Embryonic facial prominence (tissue), 1 donor: Measurements from ENCODE around the gene CD74.

ENCODE experiments used
- DNase-seq: peaks from one replicate; pipeline ENCODE4 v3.0.0-alpha.2; 2016; ENCODE audit errors: extremely low spot score

CD74 gene

DNA sequence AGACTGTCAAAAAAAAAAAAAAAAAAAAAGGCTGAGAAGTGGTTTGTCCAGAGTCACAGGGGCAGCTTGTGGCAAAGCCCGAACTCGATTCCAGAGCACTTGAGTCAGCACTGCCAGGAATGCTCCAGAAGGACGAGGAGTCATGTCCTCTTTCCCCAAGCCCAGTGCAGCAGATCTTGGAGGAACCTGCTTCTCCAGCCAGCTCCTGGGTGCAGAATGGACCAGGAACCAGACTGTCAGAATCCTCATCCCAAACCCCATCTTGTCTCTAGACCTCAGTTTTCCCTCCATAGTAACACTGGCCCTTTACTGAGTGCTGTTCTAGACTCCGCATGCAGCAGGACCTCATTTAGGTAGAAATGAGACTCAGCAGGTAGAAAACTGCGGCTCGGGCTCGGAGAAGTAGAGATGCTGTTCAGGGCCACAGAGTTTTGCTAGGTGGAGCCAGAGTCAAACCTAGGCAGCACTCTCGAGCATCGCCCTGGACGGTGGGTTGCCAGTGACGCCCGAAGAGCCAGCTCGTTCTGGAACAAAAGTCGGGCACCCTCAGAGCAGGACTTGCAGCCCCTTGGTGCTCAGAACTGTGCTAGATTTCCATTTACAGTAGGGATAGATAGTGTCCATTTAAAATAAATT lies 15.4 kb downstream of the CD74 start:
- DNase-seq = no peak

DNA sequence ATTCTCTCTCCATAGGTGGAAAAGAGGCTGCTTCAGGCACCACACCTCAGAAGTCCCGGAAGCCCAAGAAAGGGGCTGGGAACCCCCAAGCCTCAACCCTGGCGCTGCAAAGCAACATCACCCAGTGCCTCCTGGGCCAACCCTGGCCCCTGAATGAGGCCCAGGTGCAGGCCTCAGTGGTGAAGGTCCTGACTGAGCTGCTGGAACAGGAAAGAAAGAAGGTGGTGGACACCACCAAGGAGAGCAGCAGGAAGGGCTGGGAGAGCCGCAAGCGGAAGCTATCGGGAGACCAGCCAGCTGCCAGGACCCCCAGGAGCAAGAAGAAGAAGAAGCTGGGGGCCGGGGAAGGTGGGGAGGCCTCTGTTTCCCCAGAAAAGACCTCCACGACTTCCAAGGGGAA lies 16.4 kb downstream of the CD74 start:
- no peak for DNase-seq

DNA sequence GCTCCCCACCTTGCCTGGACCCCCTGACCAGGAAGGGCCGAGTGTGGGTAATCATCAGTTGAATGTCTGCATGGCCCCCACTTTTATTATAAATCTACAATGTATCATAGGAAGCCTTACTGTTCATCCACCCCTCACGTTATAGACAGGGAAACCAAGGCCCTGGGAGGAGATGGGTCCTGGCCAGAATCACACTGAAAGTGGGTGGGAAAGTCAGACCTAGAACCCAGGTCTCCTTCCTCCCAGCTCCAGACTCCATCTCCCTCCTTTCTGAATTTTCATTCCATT lies 17.1 kb downstream of the CD74 start:
- DNase-seq = no peak

DNA sequence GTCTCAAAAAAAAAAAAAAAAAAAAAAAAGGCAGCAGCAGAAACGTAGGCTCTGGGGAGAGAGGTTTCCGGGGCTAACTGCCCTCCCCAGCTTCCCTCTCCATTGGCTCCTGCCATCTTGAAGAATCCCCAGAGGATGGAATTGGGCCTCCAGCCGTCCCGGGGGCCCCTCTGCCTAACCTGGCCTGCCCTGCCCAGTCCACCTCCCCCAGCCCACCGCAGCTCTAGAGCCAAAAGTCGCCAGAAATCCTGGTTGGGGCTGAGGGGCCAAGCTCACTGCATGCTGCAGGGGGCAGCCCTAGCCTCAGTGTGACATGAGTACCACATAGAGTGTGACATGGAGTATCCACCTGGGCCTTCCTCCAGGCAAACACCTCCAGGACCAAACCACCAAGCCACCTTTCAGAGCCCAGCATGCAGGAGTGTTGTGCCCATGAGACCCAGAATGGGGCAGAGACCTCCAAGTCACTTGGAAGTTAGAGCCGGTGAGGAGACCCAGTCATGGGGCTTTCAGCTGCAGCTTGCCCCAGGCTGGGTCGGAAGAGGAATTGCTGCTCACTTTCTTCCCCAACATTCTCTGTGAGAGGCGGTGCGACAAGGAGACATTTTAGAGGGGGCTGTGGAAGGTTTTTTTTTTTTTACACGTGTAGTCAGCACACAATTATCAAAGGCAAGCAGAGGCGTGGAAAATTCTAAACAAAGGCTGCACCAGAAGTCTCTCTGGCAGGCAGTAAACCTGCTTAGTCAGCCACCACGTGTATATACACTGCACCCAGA lies 17.6 kb downstream of the CD74 start:
- DNase-seq = no peak

DNA sequence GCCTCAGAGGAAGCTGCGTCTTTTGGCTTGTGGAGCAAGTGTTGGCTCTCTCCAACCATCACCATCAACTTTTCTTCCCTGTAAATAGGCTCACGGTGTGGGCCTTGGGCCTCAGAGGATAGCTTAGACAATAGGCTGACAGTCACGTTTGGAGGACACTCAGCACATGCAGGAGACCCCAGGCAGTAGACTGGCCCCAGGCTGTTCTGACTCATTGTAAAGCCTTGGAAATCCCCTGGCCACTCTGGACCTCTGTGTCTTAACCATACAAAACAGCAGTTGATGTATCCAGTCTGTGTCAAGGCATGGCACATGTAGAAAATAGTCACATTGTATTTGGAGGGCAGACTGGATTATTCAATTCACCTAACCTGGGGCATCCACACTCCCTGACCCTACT lies 18.6 kb downstream of the CD74 start:
- DNase-seq = no peak

DNA sequence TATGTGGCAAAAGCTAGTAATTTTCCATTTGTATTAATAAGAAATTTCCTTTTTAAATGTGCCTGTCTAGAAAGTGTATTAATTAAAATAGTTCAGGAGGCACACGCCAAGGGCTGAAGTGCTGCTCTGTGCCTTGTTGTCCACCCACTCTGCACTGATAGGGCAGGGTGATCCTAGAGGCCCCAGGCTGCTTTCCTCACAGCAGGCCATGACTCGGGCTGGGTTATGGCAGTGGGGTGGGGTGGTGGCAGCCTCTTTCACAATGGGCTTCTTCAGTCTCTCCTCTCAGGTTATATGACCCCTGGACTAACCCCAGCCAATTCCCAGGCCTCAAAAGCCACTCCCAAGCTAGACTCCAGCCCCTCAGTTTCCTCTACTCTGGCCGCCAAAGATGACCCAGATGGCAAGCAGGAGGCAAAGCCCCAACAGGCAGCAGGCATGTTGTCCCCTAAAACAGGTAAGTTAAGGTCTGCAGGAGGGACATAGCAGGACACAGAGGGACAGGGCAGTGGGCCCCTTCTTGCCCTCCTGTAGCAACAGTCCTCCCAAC lies 19.5 kb downstream of the CD74 start:
- no peak for DNase-seq

DNA sequence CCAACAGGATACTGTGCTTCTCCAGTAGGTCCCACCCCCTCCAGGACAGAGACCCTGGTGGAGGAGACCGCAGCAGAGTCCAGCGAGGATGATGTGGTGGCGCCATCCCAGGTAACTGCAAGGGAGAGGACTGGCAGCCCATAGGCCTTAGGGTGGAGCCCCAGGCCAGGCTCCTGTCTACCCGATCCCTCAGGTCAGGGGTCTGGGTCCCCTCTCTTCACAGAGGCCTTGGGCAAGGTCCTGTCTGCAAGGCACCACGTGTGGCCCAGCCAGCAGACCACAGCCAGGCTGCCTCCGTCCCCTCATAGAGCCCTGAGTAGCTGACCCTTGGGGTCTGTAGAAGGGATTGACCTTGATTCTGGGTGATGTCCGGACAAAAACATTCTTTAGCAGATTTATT lies 20.0 kb downstream of the CD74 start:
- DNase-seq = no peak

DNA sequence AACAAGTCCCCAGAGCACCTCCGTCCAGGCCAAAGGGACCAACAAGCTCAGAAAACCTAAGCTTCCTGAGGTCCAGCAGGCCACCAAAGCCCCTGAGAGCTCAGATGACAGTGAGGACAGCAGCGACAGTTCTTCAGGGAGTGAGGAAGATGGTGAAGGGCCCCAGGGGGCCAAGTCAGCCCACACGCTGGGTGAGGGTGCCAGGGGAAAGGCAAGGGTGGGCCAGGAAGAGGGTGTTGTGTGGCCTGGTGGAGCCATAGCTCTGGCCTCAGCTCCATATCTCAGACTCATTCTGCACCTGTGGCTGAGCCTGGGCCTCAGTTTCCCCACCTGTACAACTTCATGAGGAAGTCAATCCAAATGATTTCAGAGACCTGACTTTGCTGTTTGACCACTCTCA lies 20.7 kb downstream of the CD74 start:
- DNase-seq = no peak

DNA sequence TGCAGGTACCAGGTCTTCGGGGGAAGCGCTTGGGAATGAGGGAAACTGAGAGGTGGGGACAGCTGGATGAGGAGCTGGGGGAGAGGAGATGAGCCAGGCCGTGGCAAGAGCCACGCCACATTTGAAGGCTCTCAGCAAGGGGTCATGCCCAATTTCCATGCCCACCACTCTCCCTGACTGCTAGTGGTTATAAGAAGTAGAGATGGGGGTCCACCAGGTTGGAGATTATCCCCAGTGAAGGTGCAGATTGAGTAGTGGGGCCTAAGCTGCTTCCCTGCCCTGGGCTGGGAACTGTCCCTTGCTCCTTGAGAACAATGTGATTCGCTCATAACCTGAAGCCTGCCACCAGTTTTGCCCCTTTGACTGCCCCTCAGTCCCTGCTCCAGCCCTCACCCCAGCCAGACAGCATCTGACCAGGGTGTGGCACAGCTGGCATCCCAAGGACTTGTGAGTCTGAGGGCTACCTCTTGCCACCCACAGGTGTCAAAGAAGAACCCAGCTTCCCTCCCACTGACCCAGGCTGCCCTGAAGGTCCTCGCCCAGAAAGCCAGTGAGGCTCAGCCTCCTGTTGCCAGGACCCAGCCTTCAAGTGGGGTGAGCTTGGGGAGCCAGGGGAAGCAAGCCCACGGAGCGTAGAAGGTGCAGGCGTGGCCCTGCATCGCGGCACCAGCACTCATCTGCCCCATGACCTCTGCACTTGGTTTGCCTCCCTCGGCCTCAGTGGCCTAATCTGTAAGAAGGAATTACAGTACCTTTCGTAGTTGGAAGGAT lies 21.5 kb downstream of the CD74 start:
- DNase-seq = no peak

DNA sequence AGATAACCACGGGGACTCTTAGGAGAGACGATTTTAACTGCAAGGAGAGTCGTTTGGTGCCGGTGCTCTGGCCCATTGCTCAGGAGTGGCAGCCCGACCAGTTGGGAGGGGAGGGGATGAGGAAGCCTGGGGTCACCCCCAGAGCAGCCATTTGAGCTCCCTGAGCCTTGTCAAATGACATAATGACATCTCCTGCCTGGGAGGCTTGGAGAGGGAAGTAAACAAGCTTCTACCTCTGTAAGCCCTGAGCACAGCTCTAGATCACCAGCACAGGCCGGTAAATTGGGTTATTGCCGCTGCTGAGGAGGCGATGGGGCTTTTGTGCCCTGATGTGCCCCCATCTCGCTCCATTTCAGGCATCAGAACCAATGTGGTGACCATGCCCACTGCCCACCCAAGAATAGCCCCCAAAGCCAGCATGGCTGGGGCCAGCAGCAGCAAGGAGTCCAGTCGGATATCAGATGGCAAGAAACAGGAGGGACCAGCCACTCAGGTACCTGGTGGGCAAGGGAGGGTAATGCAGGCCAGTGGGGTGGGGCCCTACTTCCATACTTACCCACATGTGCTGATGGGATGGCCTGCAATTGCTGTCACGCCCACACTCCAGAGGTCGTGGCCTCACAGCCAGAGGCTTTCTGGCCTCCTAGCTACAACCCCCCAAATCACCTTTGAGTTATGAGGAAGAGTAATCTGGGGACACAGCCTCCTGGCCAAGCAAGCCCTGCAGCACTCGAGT lies 23.0 kb downstream of the CD74 start:
- no peak for DNase-seq

DNA sequence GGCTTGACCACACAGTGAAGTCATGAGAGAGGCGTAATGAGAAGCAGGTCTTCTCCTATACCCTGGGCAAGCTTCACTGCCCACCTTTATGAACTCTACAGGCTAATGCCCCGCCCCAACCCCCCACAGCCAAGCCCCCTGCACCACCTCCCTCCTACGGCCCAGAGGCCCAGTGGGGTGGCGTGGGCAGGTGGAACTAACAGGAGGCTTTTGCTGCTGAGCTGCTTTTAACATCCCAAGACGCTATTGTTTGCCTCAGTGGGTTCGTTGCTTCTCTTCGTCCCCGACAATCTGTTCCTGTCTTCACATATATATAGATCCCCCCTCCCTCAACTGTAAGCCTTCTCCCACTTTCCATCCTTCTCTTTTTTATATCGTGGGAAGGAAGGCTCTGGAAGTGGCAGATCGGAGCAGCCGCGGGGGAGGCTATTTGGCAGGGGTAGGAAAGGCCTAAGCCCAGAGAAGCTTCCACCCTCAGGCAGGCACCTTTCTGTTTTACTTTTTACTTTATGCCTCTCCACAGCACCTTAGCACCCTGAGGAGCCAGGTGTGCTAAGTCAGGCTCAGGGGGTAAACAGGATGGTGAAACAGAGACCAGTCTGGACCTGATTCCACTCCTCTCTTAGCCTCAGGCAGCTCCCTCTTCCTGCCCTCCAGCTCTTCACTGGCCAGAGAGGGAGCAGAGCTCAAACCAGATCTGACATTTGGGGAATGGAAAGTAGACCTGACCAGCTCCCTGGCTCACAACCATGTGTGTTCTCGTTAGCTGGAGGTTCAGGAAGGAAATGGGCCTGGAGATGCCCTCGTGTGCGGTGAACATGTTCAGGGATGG lies 26.5 kb downstream of the CD74 start:
- DNase-seq = no peak

DNA sequence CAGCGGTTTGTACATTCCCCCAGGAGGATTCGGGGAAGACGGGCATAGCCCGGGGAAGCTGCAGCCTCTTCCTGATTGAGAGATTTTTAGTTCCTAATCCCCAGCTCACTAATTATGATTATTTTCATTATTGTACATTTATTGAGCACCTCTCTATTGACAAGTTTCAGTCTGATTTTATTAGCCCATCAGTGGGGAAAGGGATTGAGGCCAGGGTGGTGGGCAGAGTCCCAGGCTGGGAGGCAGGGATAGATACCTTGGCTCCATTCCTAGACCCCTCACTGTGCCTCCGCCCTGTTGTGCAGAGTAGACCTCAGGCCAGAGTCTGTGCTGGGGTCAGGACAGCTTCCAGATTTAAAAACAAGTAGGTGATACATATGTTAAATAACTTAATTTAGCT lies 28.0 kb downstream of the CD74 start:
- no peak for DNase-seq

DNA sequence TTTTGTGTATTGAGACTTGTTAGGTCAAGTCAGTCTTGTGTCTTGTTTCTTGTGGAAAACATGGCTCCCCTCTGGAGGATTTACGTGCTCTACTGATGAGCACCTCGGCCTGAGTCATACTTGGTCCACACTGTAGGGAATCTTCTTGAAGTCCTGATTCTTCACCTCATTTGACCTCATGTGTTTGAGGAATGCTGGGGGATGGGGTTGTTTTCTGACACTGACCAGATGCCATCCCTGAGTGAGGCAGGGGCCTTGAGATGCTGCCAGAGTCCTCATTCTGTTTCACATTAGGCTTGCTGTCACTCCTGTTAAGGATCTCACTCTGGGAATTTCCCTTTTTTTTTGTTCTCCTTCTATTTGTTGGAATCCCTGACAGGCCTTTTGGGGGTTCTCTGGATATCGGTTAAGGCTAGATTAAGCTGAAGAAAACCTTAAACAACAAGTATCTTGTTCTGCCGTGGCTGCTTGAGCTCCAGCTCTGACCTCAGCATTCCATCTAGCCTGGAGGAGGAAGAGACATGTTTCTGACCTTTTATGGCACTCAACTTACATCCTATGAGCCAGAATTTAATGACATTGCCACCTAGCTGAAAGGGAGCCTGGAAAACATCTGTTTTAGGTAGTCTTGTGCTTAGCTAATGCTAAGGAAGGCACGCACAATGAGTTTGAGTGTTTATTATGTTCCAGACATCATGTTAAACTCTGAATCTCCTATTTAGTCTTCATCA lies 34.6 kb downstream of the CD74 start:
- DNase-seq = no peak

DNA sequence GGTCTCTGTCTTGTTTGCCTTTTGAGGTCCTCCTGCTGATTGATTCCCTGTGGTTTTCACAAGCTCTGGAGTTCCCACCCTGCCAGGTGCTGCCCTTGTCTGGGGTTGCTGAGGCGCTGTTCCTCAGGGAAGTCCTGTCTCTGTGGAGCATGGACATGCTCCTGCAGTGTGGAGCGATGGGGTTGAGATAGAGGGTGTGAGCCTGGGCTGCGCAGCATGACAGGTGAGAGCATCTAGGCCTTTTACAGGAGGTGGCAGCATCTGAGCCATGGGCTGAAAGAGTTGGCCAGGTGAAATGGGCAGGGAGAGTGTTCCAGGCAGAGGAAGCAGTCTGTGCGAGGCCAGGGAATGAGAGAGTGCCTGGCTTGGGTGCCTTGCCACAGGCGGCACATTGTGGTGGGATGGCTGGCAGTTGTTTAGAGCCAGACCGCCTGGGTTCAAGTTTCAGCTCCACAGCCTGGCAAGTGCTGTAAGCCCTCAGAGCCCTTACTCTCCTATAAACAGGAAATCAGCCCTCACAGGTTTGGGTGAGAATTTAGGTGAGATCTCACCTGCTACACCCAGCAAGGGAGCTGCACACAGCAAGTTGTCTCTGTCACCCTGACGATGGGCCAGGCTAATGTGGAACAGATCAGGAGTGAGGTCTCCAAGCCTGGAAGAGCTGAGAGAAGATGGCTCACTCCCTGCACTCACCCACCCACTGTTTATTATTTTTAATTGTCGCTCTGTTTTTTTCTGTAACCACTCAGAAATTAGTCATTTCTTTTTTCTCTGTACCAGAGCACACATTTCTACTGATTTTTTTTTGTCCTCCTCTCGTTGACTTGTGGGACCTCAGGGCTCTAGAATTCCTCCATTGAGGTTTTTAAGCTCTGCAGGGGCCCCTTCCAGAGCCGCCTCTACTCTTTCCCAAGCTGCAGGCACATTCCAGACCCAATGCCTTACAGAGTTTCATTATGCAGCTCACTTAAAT lies 35.6 kb downstream of the CD74 start:
- DNase-seq = no peak

DNA sequence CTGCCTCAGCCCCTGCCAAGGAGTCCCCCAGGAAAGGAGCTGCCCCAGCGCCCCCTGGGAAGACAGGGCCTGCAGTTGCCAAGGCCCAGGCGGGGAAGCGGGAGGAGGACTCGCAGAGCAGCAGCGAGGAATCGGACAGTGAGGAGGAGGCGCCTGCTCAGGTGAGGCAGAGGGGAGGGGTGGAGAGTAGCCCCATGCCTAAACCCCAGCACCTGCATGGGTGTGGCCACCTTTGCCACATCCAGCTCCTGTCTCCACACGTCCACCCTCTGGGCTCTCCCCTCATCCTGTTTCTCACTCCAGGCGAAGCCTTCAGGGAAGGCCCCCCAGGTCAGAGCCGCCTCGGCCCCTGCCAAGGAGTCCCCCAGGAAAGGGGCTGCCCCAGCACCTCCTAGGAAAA lies 38.1 kb downstream of the CD74 start:
- DNase-seq = no peak

DNA sequence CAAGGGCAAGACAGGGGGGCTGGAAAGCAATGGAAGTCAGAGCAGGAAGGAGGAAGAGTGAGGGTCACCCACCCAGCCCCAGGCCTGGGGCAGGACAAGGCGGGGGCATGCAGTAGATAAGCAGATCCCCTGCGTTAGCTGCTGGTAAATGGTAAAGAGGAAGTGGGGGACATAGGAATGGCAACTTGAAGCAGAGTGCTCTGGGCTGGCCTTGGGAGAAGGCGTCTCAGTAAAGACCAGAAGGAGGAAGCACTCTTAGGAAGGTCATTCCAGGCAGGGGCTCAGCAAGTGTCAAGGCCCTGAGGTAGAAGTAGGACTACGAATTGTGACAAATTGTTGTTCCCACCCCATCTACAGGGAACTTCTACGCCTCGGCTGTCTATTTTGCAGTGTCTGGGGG lies 40.1 kb downstream of the CD74 start:
- DNase-seq = no peak

DNA sequence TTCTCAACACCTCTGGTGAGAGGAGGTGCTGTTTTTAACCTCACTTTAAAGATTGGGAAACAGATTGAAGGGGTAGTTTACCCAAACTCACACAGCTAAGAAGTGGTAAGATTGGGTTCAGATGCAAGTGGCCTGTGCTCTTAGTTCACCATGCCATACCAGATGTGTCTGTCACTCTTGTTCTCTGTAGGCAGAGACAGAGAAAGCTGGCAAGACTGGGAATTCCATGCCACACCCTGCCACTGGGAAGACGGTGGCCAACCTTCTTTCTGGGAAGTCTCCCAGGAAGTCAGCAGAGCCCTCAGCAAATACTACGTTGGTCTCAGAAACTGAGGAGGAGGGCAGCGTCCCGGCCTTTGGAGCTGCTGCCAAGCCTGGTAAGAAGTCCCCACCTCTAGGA lies 44.2 kb downstream of the CD74 start:
- no peak for DNase-seq

DNA sequence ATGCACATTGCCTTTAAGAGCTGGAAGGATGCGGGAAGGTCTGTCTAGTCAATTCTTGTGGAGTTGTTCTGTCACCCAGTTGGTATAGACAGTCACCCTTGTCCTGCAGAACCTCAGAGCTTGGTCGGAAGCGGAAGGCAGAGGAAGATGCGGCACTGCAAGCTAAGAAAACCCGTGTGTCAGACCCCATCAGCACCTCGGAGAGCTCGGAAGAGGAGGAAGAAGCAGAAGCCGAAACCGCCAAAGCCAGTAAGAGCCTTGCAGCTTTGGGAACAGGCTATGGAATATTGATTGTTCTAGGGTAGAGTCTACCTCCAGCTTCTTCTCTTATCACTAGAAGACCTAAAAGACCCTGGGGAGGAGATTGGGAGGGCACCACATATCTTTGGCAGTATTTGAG lies 48.7 kb downstream of the CD74 start:
- DNase-seq = no peak

DNA sequence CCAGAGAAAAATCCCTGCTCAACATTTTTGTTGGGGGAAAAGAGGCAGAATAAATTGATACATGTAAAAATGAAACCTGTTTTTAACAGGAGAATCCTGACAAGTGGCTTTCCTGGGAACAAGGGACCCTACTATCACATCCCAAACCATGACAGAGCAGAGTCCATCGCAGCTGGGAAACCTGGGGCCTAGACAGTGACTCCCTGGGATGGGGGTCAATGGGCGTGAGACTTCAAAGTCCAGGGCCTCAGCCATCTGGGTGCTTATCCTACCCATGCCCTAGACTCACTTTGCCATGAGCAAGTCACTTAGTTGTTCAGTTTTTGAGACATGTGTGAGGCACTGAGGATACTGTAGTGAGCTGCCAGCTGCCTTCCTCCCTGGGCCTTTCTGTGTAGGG lies 49.5 kb downstream of the CD74 start:
- DNase-seq = no peak
